Stimulated activated CD4-positive, alpha-beta T cell treated with anti-CD3 and anti-CD28 coated beads, Interleukin-4, amount 100 ng/mL, for 1 hour (primary cell): ENCODE results near the gene ZBED4.

Experiments
- DNase-seq: peaks from one replicate; pipeline ENCODE4 v3.0.0-alpha.2; 2020

Gene ZBED4

DNA sequence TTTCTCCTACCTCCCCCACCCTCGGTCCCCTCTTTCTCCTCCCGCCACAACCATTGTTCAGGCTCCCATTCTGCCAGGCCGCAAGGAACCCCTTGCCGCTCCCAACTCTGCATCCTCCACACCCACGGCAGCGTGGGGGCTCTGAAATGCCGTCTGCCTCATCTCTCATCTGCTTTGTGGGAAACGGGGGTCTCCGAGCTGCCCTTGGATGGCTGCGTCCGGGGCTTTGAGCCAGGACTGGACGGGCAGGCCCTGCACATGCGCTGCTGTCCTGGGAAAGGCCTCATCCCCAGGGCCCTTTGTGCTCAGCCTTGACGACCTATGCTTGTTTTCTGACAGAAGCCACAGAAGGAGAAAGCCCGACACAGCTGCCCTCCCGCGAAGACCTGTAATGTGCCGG lies 73.3 kb downstream of the ZBED4 start:
- no peak for DNase-seq

DNA sequence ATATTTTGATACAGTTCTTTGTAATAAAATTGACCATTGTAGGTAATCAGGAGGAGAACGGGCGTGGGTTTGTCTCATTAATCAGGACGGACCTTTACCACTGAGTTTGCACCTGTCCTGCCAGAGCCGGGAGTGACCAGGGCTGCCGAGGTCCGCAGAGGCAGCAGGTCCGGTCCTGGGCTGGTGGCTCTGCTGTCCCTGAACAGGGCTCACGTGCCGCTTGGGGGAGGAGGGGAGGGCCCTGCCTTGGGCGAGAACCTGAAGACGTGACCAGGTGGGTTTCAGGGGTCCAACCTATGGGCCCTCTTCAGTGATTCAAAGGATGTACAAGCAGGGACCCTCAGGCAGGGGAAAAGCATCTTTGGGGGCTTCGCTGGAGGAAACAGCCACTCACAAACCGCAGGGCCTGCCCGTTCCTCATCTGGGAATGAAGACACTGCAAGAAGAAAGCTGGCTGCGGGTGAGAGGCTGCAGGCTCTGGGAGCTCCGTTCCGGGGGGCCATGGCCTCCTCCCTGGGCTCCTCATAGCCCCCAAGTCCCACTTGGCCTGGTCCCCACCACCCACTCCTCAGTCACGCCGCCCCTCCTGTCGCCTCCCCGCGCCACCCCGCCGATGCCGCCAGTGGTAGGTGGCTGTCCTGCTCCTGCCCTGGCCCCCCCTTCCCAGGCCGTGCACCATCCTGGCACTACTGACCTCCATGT lies 74.0 kb downstream of the ZBED4 start:
- DNase-seq = no peak

GRCh38 chr22:49928185-49928495 lies 74.5 kb downstream of the ZBED4 start:
- no peak for DNase-seq

- no peak for DNase-seq
Observed at GRCh38 chr22:49928555-49929210, 75.0 kb downstream of the ZBED4 start.

DNA sequence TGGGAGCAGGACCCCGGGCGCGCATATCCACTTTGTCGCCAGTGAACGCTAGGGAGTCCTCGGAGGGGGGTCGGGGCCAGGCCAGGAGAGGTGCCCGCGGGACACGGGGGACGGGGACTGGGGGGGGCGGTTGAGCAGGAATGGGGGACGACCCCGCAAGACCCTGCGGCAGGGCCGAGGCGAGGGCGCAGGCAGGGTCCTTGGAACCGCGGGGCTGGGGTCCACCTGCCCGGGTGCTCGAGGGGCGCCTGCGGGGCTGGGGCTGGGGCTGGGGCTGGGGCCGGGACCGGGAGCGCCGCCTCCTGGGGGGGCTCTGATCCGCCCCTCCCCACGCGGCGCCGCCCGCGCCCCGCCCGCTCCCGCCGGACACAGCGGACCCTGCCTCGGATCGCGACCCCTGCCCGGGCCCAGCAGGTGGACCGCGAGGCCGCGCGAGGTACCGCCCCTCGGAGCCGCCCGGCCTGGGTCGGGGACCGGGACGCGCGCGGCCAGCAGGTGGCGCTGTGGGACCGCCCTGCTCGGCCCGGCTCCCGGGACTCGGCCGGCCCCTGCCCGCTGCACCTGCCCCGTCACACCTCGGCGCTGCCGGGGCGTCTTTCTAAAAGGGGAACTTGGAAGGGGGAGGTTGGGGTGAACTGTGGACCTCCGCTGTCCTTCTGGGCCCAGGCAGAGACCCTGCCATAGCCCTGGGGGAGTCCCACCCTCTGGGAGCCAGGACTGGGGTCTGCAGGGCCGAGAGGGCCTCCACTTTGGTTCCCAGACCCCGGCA lies 75.8 kb downstream of the ZBED4 start:
- DNase-seq = peak; percentile 83

DNA sequence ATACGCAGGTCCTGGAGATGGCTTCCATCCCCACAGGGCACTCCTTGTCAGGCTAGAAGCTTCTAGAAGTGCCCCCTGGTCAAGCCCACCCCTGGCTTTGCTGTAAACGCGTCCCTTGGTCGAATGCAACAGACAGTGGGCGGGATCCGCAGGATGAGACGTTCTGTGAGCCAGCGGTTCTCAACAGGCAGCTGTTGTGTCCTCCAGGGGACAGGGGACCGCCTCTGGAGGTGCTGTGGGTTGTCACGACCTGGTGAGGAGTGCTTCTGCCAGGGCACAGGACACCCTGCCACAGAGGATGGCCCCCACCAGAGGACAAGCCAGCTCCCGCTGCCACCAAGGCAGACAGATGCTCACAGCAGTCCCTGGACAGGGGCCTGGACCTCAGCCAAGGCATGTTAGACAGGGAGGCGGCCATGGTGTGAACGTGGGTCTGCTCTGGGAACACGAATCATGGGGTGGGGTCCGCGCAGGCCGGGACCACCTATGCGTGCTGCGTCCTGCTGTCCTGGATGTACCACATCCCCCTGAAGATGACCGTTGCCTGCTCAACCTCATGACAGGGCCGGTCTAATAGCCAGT lies 76.4 kb downstream of the ZBED4 start:
- DNase-seq = no peak

DNA sequence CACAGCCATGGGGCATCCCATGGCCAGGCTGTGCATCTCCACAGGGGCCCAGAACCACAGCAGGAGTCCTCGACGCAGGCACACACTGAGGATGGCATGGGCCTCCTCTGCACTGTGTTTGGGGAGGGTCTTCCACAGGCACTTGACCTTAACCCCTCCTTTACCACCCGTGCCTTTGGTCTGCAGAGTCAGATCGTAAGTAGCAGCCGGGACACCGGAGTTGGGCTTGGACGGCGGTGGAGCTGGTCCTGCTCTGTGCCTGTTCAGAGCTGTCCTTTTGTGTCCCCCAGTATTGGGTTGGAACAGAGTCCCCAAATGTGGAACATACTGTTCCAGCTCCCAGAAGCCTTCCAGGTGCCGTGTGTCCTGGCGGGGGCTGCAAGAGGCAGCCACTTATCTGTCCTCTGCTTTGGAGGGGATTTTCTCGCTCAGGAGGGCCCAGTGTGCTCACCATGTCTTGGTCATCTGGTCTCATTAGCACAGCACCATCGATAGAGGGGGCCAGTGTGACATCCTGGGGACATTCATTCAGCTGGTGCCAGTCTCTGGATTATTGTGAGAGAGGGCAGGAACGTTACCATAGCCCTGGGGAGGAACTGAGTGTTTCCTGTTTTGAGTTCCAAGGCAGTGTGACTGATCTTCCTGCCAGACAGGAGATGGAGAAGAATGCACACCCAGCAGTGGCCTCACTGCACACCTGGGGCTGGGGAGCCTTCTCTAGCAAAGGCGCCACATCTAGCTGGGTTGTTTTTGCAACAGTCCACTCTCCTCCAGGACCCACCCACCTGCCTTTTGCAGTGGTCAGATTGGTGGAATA lies 77.2 kb downstream of the ZBED4 start:
- no peak for DNase-seq

DNA sequence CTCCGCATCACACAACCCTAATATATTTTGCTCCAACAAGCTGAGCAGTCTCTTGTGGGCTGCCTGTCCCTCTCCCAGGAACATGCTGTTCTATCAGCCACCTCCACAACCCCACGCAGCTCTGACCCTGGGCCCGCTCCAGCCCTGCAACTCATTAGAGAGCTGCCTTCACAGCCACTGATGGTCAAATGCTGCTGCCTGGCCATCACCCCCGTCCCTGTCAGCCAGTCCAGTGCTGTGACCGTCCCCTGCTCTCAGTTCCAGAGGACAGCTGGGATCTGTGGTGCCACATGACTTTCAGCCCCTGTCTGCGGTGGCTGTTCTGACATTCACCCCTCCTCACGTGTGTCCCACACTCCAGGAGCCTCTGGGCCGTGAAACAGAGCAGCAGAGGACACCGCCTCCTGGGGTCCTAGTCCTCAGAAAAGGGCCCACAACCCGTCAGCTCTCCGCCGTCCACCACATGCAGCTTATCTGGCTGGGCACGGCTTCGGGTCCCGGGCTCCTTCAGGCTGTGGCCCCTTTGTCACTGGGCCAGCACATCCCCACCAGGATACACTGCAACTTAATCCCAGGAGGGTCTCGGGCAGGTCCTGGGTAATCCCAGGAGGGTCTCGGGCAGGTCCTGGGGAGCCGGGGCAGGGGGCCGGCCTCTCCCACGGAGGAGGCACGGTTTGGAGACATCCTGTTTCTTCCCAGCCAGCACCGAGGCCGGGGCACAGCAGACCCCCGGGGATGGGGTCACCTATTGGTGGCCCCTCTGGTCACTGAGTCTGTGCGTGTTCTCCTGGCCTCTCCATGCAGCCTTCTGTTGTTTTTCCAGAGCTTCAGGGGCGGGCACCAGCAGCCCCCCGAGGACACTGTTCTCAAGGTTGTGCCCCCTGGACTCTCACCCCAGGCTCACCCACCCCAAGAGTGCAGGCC lies 79.9 kb downstream of the ZBED4 start:
- no peak for DNase-seq

GRCh38 chr22:49934160-49934890 lies 80.7 kb downstream of the ZBED4 start:
- no peak for DNase-seq

DNA sequence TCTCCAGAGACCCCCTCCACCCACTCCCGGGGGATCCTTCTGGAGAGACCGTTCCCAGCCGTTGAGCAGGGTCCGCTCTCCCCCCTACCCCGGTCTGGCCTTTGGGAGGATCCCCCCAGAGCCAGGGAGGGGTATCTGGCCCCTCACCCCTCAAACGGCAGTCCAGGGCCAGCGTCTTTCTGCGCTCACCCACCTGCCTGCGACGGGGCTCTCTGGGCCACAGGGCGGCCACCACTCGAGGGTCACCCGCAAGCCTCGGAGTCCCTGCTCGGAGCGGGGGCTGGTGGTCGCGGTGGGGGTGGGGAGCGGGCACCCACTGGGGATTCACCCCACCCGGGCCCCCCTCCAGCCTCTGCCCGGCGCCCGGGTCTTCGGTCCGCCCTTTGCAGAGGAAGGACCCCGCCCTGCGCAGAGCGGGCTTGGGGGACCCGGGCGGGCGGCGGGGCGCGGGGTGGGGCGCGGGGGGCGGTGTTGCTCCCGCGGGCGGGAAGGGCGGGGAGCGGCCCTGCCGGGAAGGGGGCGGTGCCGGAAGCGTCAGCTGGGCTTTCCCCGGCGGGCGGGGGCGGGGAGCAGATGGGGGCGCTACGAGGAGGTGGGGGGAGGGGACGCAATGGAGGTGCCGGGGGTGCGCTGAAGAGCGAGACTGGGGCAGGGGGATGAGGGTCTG lies 81.4 kb downstream of the ZBED4 start:
- DNase-seq = peak; percentile 92

- peak; percentile 43 for DNase-seq
Observed at GRCh38 chr22:49935561-49935960, 81.9 kb downstream of the ZBED4 start.

GRCh38 chr22:49936018-49936972 lies 82.7 kb downstream of the ZBED4 start:
- DNase-seq = peak; percentile 98

DNA sequence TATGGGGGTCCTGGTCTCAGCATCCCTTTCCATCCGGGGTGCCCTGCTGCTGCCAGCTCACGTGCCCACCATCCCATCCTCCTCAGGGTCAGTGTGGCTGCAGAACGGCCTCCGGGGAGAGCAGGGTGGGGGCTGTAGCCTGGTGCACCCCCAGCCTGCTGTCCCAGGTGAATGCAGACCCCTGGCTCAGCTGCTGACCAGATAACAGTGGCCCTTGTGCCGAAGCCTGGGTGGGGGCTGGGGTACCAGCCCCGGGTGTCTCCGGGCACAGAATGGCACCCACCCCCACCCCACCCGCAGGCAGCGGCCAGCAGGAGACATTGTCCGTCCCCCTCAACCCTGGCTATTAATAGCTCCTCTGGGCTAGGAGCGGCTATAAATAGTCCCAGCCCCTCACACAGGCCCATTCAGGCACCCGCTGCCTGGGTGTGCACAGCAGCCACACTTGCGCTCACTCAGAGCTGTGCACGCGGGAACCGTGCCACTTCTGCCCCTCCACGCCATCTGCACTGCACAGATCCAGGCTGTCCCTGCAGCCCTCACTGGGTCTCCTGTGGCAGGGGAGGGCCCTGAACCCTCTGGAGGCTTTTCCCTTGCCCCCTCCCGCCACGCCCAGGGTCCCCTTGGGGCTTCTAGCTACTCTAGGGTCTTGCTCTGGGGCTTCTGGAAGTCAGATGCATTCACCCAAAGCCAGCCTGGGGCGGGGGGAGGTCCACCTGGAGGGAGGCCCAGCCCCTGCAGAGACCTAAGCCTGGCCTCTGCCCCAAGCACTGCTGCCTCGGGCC lies 83.5 kb downstream of the ZBED4 start:
- no peak for DNase-seq

DNA sequence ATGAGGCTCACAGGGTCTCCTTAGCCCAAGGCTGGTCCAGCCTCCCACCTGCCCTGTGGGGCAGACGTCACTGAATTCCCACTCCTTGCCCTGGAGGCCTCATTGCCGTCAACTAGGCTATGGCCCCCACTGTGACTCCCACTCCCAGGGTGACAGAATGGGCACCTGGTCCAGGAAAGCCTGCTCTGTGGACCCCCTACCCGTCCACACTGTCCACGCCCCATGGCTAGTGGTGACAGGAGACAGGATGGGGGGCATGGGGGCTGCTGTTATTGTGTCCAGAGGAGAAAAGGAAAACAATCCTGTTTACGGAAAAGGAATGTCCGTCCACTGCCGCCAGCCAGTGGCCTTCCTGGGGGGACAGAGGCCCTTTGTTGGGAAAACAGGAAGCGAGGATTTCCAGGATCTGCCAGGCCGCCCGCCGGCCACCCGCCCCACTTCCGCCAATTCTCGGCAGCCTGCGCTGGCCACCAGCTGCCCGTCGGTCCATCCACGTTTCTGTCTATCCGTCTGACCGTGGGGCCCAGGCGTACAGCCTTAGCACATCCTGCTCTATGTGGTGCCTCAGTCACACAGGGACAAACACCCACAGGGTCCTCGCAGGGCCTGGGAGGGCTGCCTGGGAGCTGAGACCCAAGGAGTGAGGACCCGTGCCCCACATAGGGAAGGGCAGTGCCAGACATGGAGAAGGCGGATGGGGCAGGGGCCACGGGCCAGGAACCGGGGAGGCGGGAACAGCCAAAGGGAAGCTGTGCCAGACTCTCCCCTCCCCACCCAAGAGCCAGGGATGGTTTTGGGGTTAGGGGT lies 84.3 kb downstream of the ZBED4 start:
- no peak for DNase-seq

DNA sequence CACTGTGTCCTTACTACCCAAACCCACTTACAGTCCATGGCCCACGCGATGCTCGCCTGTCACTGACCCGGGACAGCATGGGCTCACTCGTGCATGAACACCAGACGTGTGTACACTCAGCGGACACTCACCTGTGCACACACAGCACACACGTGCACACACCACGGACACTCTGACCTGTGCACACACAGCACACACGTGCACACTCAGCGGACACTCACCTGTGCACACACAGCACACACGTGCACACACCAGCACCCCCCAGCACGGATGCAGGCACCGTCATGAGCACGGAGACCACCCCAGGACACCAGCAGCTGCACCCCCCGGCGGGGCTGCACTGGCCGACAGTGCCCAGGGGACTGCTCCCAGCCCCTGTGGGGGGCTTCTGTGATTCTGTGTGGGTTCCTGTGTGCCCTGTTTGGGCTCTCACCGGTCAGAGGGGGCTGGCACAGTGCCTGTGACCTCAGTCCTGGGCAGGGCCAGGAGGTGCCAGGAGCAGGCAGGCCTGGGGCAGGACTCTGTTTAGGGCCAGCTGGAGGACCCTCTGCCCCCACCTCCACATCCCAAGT lies 85.0 kb downstream of the ZBED4 start:
- DNase-seq = no peak
